ENCODE results near the gene SYCP2L. TPM values are rescaled to one million over a fixed set of nuclear protein-coding genes. Genes with fewer than 3 reads are reported as not detected.

The SYCP2L gene
- total and polyA plus RNA-seq, 2 of the 8 experiments (the other 6 are each of a cell fraction or from before 2014, with no cell fraction given): 1.7 to 4.2 TPM

DNA sequence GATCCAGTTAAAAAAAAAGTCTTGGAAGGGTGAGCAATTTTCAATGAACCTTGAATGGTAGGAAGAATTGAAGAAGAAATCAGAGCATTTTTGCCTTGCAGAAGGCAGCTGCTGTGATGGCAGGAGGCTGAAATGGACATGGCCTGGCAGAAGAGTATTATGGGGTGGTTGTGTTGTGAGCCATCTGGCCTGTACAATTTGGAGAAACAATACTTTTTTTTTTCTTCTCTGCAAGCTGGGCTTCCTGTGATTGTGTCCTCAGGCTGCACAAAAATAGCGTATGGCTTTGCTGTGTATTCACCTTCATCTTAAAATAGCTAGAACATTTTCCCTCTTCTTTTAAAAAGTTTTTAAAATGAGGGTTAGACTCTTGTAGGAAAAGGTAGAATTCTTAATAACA is 21.4 kb downstream of the SYCP2L start (continued):
- no peak for TF ChIP-seq CHD7 (IDR thresholded peaks at IDR 0.05; ENCODE audit: insufficient replicate concordance, low read length)
- TF ChIP-seq CREB1 (IDR thresholded peaks at IDR 0.05): no peak
- TF ChIP-seq RNF2 (IDR thresholded peaks at IDR 0.05; ENCODE audit: borderline replicate concordance, low read depth, low read length, missing control alignments, poor library complexity, severe bottlenecking): no peak
